GM12873 (cell line): ENCODE data around the gene SMIM33.

Source experiments
- CTCF ChIP-seq: IDR thresholded peaks from 2 replicates; pipeline ENCODE4 v1.5.1; 2012; ENCODE audit warnings: low read depth, mild to moderate bottlenecking, moderate library complexity, low read length, control low read depth; ENCODE audit not compliant: insufficient read depth; ENCODE audit errors: missing control alignments

Gene SMIM33

DNA sequence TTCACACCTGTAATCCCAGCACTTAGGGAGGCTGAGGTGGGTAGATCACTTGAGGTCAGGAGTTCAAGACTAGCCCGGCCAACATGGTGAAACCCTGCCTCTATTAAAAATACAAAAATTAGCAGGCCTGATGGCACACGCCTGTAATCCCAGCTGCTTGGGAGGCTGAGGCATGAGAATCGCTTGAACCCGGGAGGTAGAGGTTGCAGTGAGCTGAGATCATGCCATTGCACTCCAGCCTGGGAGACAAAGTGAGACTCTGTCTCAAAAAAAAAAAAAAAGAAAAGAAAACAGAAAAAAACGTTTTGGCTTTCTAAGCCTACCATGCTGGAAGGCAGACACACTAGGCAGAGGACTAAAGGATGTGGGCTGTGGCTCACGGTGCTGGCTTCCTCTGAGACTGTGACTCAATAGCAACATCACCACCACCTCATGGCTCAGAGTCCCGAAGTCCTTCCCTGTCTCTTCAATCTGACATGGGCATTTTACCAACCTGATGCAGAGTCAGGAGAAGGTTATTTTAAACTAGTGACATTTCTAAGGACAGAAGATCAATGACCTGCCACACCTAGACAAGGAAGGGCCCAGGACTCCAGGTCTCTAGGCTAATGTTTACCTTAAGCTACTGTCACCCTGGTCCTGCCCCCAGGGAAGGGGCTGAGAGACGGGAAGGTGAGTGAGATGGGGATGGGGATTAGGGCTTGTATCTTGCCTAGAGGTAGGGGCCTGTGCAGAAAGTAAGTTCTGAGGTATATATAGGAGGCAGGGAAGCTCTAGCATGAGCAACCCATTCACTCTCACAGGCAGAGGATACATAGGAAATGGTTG lies 12.0 kb upstream of the SMIM33 start:
- no peak for TF ChIP-seq CTCF

DNA sequence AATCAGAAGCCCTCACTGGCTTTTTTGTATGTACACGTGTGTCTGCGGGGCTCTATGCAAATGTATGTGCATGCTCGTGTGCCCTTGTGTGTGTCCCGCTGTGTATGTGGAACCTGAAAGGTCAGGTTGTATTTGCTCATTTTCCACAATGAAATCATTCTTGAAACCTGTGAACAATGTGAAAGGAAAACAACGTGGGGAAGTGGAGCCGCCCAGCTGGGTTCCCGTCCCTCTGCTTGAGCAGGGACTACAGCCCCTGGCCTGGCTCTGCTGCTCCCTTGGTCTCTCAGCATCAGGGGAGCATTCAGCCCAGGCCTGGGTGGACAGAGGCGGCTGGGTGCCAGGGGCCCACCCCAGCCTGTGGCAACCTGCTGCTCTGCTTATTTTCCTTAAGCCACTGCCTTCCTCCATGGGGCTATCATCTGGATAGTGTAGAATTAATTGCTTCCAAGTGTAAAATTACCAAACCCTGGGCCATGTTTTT lies 11.3 kb upstream of the SMIM33 start:
- TF ChIP-seq CTCF = no peak

GRCh38 chr5:139460455-139460854 lies 10.3 kb upstream of the SMIM33 start:
- no peak for TF ChIP-seq CTCF

DNA sequence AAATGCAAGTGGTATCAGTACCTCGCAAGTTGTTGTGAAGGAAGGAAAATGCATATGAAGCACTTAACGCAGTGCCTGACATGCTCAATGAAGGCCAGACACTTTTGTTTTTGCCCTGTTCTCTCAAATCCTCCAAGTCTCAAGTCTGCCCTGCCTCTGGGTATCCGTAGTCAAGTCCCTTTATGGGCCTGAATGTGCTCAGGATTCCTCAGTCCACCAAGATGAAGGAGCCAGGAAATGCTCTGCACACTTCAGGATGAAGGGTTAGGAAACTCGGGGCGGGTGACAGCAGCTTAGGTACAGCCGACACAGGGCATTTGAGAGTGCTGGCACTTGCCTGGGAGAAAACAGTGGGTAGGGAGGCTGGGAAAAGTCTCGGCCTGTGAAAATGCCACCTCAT lies 9.6 kb upstream of the SMIM33 start:
- no peak for TF ChIP-seq CTCF

- TF ChIP-seq CTCF = no peak
Measured at GRCh38 chr5:139461698-139462097, 9.1 kb upstream of the SMIM33 start.

DNA sequence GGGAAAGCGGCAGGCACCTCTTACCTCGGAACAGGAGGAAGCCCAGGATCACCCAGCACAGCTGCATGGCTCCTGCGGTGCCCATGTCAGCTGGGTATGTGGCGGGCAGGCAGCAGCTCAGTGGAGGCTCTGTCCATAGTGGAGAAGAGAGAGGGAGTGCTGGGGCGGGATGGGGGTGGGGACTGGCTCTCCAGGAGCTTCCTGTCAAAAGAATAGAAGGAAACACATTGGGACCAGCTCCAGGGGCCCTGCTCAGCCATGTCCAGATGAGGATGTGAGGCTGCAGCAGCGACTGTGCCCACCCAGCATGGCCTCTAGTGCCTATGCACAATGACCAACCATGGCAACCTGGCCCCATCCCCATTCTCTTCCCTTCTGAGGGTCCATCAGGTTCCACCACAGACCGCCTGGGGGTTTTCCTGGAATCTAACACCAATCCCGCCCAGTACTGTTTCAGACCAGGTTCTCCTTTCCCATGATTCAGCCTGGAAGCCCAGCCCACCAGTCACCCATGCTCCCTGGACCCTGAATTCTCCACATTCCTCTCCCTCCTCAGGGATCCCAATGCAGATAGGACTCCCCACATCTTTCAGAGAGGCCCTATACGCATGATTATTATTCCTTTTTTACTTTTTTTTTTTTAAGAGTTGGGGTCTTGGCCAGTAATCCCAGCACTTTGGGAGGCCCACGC lies 8.1 kb upstream of the SMIM33 start, which contains the start of gene ECSCR:
Gene ECSCR (minus strand): TSS at position 158 of the 691 bp plus-strand sequence. CDS start 73 bp downstream, at position 85.
- no peak for TF ChIP-seq CTCF

DNA sequence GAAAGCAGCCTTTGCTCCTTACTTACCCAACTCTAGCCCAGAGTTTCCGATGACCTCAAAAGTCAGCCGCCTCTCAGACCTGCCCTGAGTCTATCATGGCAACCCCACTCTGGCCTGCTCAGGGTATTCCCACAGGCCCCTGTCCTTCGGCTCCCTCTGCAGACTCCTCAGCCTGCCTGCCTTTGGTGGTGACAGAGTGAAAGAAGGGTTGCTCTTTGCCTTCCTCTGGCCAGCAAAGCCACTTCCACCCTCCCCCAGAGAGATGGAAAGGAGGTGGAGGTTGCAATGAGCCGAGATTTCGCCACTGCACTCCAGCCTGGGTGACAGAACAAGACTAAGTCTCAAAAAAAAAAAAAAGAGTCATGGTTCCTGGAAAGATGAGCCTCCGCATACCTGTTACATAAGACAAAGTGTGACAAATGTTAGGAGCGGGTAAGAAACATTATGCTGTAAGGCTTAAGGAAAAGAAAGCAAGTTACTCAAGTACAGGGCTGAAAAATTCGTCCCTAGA lies 2.3 kb upstream of the SMIM33 start:
- no peak for TF ChIP-seq CTCF
